ENCODE data around the gene TNNT2.

GRCh38 chr1:201360486-201360885, 17.0 kb downstream of the TNNT2 start:
- TF ChIP-seq, protein P1, sequence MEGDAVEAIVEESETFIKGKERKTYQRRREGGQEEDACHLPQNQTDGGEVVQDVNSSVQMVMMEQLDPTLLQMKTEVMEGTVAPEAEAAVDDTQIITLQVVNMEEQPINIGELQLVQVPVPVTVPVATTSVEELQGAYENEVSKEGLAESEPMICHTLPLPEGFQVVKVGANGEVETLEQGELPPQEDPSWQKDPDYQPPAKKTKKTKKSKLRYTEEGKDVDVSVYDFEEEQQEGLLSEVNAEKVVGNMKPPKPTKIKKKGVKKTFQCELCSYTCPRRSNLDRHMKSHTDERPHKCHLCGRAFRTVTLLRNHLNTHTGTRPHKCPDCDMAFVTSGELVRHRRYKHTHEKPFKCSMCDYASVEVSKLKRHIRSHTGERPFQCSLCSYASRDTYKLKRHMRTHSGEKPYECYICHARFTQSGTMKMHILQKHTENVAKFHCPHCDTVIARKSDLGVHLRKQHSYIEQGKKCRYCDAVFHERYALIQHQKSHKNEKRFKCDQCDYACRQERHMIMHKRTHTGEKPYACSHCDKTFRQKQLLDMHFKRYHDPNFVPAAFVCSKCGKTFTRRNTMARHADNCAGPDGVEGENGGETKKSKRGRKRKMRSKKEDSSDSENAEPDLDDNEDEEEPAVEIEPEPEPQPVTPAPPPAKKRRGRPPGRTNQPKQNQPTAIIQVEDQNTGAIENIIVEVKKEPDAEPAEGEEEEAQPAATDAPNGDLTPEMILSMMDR (IDR thresholded peaks at IDR 0.05; ENCODE audit: insufficient read depth, low read depth, low read length): no peak
- TF ChIP-seq EZH2 (IDR thresholded peaks at IDR 0.05; ENCODE audit: insufficient read depth, low read length): no peak
